Endothelial cell of umbilical vein (primary cell): ENCODE data around the gene CREB3L2. TPM values are rescaled to one million over a fixed set of nuclear protein-coding genes. Genes with fewer than 3 reads are reported as not detected.

Experiments used
- BruUV-seq: library from RNA; stranded (reverse); fragments of 400-500 nt; replicated peaks from 2 replicates; lab custom pipeline; 2021; lab: Mats Ljungman, UMichigan
- CTCF ChIA-PET: fragments of 300-600, 350-600 bp; sonication (Branson Sonifier 250); formaldehyde crosslinking; loops from one replicate; lab custom pipeline; 2021; ENCODE audit warnings: antibody characterized with exemption, inconsistent platforms; lab: Charles Lee
- POLR2A ChIA-PET: fragments of 300-600, 350-600 bp; sonication (Branson Sonifier 250); formaldehyde crosslinking; loops from one replicate; lab custom pipeline; 2021; ENCODE audit warnings: antibody characterized with exemption, inconsistent platforms; lab: Charles Lee
- DNase-seq: peaks from one replicate; pipeline ENCODE4 v3.0.0-alpha.2; 2011; ENCODE audit warnings: low read depth, low spot score
- FAIRE-seq: peaks from 2 replicates; lab custom pipeline; 2011; peaks lifted over from hg19 to GRCh38; lab: Jason Lieb, UNC
- H2AFZ ChIP-seq: 2 replicates; pipeline ENCODE4 v1.6.0; 2012; ENCODE audit warnings: low read depth, low read length, control low read depth, inconsistent platforms
- H3K27ac ChIP-seq: 2 replicates; pipeline ENCODE4 v1.5.1; 2011; ENCODE audit warnings: low read depth, mild to moderate bottlenecking, control low read depth, low read length, moderate library complexity; ENCODE audit not compliant: insufficient read depth
- H3K27me3 ChIP-seq, 2 experiments: 2 replicates each; pipeline versions ENCODE4 v1.6.0 to v1.6.1; 2011; ENCODE audit warnings: low read length in 2 of 2, mixed read lengths in 1 of 2; ENCODE audit not compliant: control insufficient read depth in 2 of 2, insufficient read depth in 2 of 2
- H3K36me3 ChIP-seq, 2 experiments: 2 replicates in 1 of 2; 3 replicates in 1 of 2; pipeline ENCODE4 v1.5.1; 2011; ENCODE audit warnings: low read length in 2 of 2, mild to moderate bottlenecking in 1 of 2, moderate library complexity in 1 of 2; ENCODE audit not compliant: control insufficient read depth in 2 of 2, insufficient read depth in 2 of 2; ENCODE audit errors: extremely low read depth in 1 of 2
- H3K4me1 ChIP-seq: 3 replicates; pipeline ENCODE4 v1.5.1; 2011; ENCODE audit warnings: mild to moderate bottlenecking, low read length; ENCODE audit not compliant: control insufficient read depth, insufficient read depth; ENCODE audit errors: extremely low read depth
- H3K4me2 ChIP-seq: 2 replicates; pipeline ENCODE4 v1.6.1; 2011; ENCODE audit warnings: low read length, control low read depth, mixed read lengths; ENCODE audit not compliant: insufficient read depth
- H3K4me3 ChIP-seq, 3 experiments: fragments of 200-600 bp in 1 of 3; sonication (generic), shearing (Covaris generic) in 1 of 3; replicated peaks in 1 of 3; 2 replicates each; pipeline ENCODE4 v1.5.1; 2011 to 2016; ENCODE audit warnings: control low read depth in 3 of 3, low read length in 3 of 3, mild to moderate bottlenecking in 2 of 3, inconsistent platforms in 1 of 3, low read depth in 1 of 3, moderate library complexity in 1 of 3; ENCODE audit not compliant: insufficient read depth in 1 of 3
- H3K79me2 ChIP-seq: 2 replicates; pipeline ENCODE4 v1.6.0; 2012; ENCODE audit warnings: low read length, inconsistent platforms; ENCODE audit not compliant: control insufficient read depth, insufficient read depth
- H3K9ac ChIP-seq: replicated peaks from 2 replicates; pipeline ENCODE3; 2011; ENCODE audit warnings: low read length, control low read depth; ENCODE audit not compliant: insufficient read depth; ENCODE audit errors: extremely low read depth
- H3K9me1 ChIP-seq: replicated peaks from 3 replicates; pipeline ENCODE4 v1.6.0; 2011; ENCODE audit warnings: mild to moderate bottlenecking, low read length; ENCODE audit not compliant: control insufficient read depth, insufficient read depth; ENCODE audit errors: extremely low read depth
- H3K9me3 ChIP-seq: replicated peaks from 2 replicates; pipeline ENCODE4 v1.5.1; 2012; ENCODE audit warnings: low read length, inconsistent platforms; ENCODE audit not compliant: control insufficient read depth, insufficient read depth
- H4K20me1 ChIP-seq: replicated peaks from 2 replicates; pipeline ENCODE3; 2011; ENCODE audit warnings: mild to moderate bottlenecking, low read length; ENCODE audit not compliant: control insufficient read depth, insufficient read depth; ENCODE audit errors: extremely low read depth
- CTCF ChIP-seq, 2 donors: IDR thresholded peaks; 1 replicate in 1 of 2; 2 replicates in 1 of 2; pipeline ENCODE4 v1.5.1; 2011; ENCODE audit warnings: low read length in 2 of 2, mild to moderate bottlenecking in 2 of 2, moderate library complexity in 2 of 2, control low read depth in 1 of 2, inconsistent platforms in 1 of 2, low read depth in 1 of 2; ENCODE audit not compliant: insufficient read depth in 1 of 2; ENCODE audit errors: extremely low read depth in 1 of 2
- EZH2 ChIP-seq: IDR thresholded peaks from 2 replicates; pipeline ENCODE4 v1.6.1; 2012; ENCODE audit warnings: borderline replicate concordance, low read depth, mild to moderate bottlenecking, moderate library complexity, low read length, inconsistent platforms; ENCODE audit not compliant: severe bottlenecking
- FOS ChIP-seq: IDR thresholded peaks from 2 replicates; pipeline ENCODE4 v1.6.1; 2011; ENCODE audit warnings: mild to moderate bottlenecking, low read length, moderate library complexity, borderline replicate concordance; ENCODE audit not compliant: insufficient read depth
- GATA2 ChIP-seq: IDR thresholded peaks from 2 replicates; pipeline ENCODE4 v1.7.0; 2011; ENCODE audit warnings: low read depth, mild to moderate bottlenecking, moderate library complexity, mixed read lengths, low read length; ENCODE audit not compliant: insufficient read length, insufficient read depth
- JUN ChIP-seq: IDR thresholded peaks from 2 replicates; pipeline ENCODE4 v1.6.1; 2011; ENCODE audit warnings: borderline replicate concordance, low read depth; ENCODE audit not compliant: insufficient read length, insufficient read depth
- MYC ChIP-seq: IDR thresholded peaks from one replicate; pipeline ENCODE4 v1.6.1; 2011; ENCODE audit warnings: mild to moderate bottlenecking, low read depth, low read length
- POLR2A ChIP-seq: IDR thresholded peaks from 2 replicates; pipeline ENCODE4 v1.6.1; 2012; ENCODE audit warnings: low read depth, mild to moderate bottlenecking, control low read depth, low read length
- POLR2AphosphoS5 ChIP-seq: IDR thresholded peaks from 2 replicates; pipeline ENCODE4 v1.6.1; 2012; ENCODE audit warnings: low read depth, mild to moderate bottlenecking, control low read depth, low read length, moderate library complexity; ENCODE audit not compliant: insufficient read depth
- dilution Hi-C: fragments of 300-500 bp; cut with MboI; formaldehyde crosslinking; loops from one replicate; pipeline ENCODE4 v1.15.0; 2019; ENCODE audit warnings: low sequenced_read_pairs; ENCODE audit not compliant: extremely low pct_ligation_motif_present
- intact Hi-C: fragments of 100-400 bp; cut with micrococcal nuclease; formaldehyde crosslinking; loops from one replicate; pipeline ENCODE4 v1.10.0; 2022
- polyA plus RNA-seq, 4 experiments: library from polyadenylated mRNA; depleted of rRNA in 3 of 4; stranded (reverse) in 3 of 4; unstranded in 1 of 4; fragments of >200 nt; gene quantifications; 2 replicates each; pipeline versions ENCODE4 v1.2.1 to v1.2.3, GENCODE V29; 2011 to 2012; ENCODE audit warnings: missing spikeins in 1 of 4
- total RNA-seq: library from RNA; stranded (reverse); gene quantifications from 2 replicates; pipeline ENCODE4 v1.2.3, GENCODE V29; 2021
- TF ChIP-seq, protein P1 (sequence below): IDR thresholded peaks from 2 replicates; pipeline ENCODE4 v1.6.1; 2011; ENCODE audit not compliant: insufficient read depth, insufficient read length

CREB3L2 gene
- total and polyA plus RNA-seq, 2 donors (not counting 3 experiments of a cell fraction or from before 2014, with no cell fraction given), result 32.1 to 93.4 TPM

DNA sequence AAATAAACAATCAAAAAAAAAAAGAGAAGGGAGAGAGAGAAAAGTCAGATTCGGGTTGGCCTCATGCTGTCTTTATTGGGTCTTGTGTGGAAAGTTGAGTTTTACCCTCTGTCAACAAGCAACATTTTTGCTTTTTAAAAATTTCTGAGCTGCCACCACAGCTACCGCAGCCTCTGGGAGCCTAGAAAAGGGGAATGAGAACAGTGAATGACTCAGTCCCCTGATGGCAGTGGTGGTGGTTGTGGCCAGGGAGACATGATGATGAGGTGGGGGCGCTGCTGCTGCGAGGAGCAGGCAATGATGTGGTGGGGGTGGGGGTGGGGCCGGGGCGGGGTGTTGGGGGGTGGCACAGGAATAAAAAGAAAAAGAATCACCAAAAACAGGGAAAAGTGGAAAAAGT is 20.0 kb upstream of the CREB3L2 start:
- ChIA-PET CTCF (interaction anchor here (2.8 kb wide), 1 partner anchor 717 kb away, joined by 9 read pairs; no protein-coding TSS in a partner anchor), POLR2A (no interaction called here)
- Histone ChIP-seq H2AFZ (no peak overlapping the region), H3K9ac (no peak overlapping the region), H3K4me1 (no peaks in the 10 kb centered on the region), H3K4me3 (no peak overlapping the region), H4K20me1 (no peaks in the 10 kb centered on the region), H3K9me1 (no peaks in the 10 kb centered on the region), H3K27ac (no peak overlapping the region), H3K36me3 (no peaks in the 10 kb centered on the region), H3K79me2 (no peaks in the 10 kb centered on the region), H3K9me3 (no peaks in the 10 kb centered on the region), H3K4me2 (no peak overlapping the region), H3K27me3 (no peaks in the 10 kb centered on the region)
- dilution Hi-C loops (no loop called here), intact Hi-C loops (no loop called here)
- FAIRE-seq, result no peak
- DNase-seq, result no peak
- no peak for TF ChIP-seq POLR2AphosphoS5
- no peak for TF ChIP-seq GATA2
- TF ChIP-seq JUN, result no peak
- TF ChIP-seq POLR2A, result no peak
- no peak for TF ChIP-seq MYC
- TF ChIP-seq EZH2, result no peak
- TF ChIP-seq, protein P1, sequence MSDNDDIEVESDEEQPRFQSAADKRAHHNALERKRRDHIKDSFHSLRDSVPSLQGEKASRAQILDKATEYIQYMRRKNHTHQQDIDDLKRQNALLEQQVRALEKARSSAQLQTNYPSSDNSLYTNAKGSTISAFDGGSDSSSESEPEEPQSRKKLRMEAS, result no peak
- no peak for TF ChIP-seq CTCF (IDR thresholded peaks at IDR 0.05; ENCODE audit: extremely low read depth in 1 of 2, insufficient read depth in 1 of 2, low read depth in 1 of 2, low read length in 2 of 2)
- no peak for TF ChIP-seq FOS
- no TSS peak for BruUV-seq
